Thoracic aorta (tissue), 2 donors: Measurements from ENCODE around the gene RELA. TPM values are rescaled to one million over a fixed set of nuclear protein-coding genes. Genes with fewer than 3 reads are reported as not detected.
A peak's percentile ranks its signal among the peaks of the same experiment; 100 is the strongest.

ENCODE experiments used
- ATAC-seq: fragments of 150-250 bp; one replicate; pipeline ENCODE4 v1.8.0; 2017; ENCODE audit warnings: low read depth; ENCODE audit not compliant: insufficient number of reproducible peaks, low FRiP score
- DNase-seq: peaks from one replicate; pipeline ENCODE4 v3.0.0-alpha.2; 2020; ENCODE audit warnings: low spot score
- H3K27ac ChIP-seq, 2 donors: fragments of 200-600 bp; sonication (generic); 1 replicate in 1 of 2; 2 replicates in 1 of 2; pipeline ENCODE4 v1.5.1; 2016; ENCODE audit warnings: mild to moderate bottlenecking in 2 of 2, moderate library complexity in 2 of 2
- H3K27me3 ChIP-seq: fragments of 200-600 bp; sonication (generic); replicated peaks from 2 replicates; pipeline ENCODE4 v1.6.0; 2016; ENCODE audit warnings: mild to moderate bottlenecking; ENCODE audit not compliant: insufficient read depth
- H3K36me3 ChIP-seq: fragments of 200-600 bp; sonication (generic); one replicate; pipeline ENCODE4 v1.5.1; 2016
- H3K4me1 ChIP-seq, 2 donors: fragments of 200-600 bp; sonication (generic); 1 replicate in 1 of 2; 2 replicates in 1 of 2; pipeline versions ENCODE4 v1.5.1 to v1.6.0; 2016; ENCODE audit warnings: low read depth in 2 of 2, mild to moderate bottlenecking in 1 of 2; ENCODE audit not compliant: control insufficient read depth in 1 of 2
- H3K4me3 ChIP-seq: fragments of 200-600 bp; sonication (generic); 2 replicates; pipeline ENCODE4 v1.5.1; 2016; ENCODE audit warnings: mild to moderate bottlenecking
- H3K9me3 ChIP-seq: fragments of 200-600 bp; sonication (generic); 2 replicates; pipeline ENCODE4 v1.5.1; 2016
- total RNA-seq, 2 donors: library from RNA; depleted of rRNA; stranded (reverse); fragments of >200 nt; gene quantifications; one replicate each; pipeline versions ENCODE4 v1.1.0 to v1.2.3, GENCODE V29; 2016
- TF ChIP-seq, protein P1 (sequence below): fragments of 200-600 bp; sonication (generic); IDR thresholded peaks from one replicate; pipeline ENCODE4 v1.5.1; 2019; ENCODE audit warnings: antibody characterized with exemption

RELA gene
- total RNA-seq, 2 donors from 2014 or later: 81.5 to 84.4 TPM

DNA sequence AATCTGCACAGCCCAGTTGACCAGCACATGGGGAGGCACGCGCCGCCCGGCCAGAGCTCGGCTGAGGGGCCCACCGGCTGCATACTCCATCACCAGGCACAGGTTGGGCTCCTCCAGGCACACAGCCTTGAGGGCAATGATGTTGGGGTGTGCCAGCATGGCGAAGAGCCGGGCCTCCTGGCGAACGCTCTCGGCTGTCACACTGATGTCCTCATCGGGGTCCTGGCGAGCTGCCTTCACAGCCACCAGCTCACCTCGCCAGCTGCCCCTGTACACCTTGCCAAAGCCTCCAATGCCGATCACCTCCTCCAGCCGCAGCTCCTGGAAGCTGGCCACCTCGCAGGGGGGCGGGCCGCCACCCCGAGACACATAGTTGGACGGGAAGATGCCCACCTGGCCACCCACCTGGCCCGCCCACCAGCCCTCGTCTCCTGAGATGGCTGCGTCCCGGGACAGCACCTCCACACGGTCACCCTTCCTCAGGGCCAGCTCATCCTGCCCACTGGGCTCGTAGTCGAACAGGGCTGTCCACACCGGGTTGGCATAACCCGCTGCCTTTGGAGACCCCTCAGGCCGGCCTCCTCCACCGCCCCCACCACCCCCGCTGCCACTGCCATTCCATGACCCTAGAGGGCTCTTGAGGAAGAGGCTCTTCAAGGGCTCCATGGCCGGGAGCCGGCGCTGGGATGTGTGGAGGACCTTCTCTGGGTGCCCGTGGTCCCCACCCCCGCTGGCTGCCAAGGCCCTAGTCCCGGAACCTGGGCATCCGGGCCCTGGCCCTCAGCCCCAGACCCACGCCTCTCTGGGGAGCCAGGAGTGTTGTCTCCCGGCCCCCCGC, 49.4 kb downstream of the RELA start:
- H3K4me3 ChIP-seq: peak overlapping the region; percentile 73
- TF ChIP-seq, protein P1, sequence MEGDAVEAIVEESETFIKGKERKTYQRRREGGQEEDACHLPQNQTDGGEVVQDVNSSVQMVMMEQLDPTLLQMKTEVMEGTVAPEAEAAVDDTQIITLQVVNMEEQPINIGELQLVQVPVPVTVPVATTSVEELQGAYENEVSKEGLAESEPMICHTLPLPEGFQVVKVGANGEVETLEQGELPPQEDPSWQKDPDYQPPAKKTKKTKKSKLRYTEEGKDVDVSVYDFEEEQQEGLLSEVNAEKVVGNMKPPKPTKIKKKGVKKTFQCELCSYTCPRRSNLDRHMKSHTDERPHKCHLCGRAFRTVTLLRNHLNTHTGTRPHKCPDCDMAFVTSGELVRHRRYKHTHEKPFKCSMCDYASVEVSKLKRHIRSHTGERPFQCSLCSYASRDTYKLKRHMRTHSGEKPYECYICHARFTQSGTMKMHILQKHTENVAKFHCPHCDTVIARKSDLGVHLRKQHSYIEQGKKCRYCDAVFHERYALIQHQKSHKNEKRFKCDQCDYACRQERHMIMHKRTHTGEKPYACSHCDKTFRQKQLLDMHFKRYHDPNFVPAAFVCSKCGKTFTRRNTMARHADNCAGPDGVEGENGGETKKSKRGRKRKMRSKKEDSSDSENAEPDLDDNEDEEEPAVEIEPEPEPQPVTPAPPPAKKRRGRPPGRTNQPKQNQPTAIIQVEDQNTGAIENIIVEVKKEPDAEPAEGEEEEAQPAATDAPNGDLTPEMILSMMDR: peak; percentile 12
- H3K4me1 ChIP-seq: peaks cover 28 to 57% of the 10 kb centered on the region in 2 donors
- DNase-seq (no peak), ATAC-seq (no peak)
- H3K9me3 ChIP-seq: no peaks in the 10 kb centered on the region
- peaks cover 15% of the 10 kb centered on the region for H3K36me3 ChIP-seq
- peak overlapping the region; percentile 96 to 97 for H3K27ac ChIP-seq
- no peaks in the 10 kb centered on the region for H3K27me3 ChIP-seq

DNA sequence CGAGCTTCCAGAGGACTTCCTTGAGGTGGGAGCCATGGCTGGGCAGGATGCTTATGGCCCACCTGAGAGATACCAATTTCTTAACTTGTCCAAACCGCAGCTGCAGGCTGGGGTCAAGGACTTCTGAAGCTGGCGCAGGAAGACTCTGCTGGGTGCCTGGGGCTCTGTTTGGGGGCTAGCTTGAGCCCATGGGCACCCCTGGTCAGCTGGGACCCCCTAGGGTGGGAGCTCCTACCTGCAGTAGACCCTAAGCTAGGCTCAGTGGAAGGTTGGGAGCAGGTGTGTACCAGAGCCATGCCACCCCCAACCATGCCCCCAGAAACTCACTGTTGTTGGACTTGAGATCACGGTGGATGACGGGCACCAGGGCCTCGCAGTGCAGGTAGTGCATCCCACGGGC, 50.0 kb downstream of the RELA start:
- peaks cover 28 to 59% of the 10 kb centered on the region in 2 donors for H3K4me1 ChIP-seq
- no peak for ATAC-seq
- H3K27me3 ChIP-seq: no peaks in the 10 kb centered on the region
- peak overlapping the region; percentile 73 for H3K4me3 ChIP-seq
- no peak for DNase-seq
- no peaks in the 10 kb centered on the region for H3K9me3 ChIP-seq
- peaks cover 16% of the 10 kb centered on the region for H3K36me3 ChIP-seq
- H3K27ac ChIP-seq: peak overlapping the region; percentile 44 to 97
- TF ChIP-seq, protein P1: no peak

DNA sequence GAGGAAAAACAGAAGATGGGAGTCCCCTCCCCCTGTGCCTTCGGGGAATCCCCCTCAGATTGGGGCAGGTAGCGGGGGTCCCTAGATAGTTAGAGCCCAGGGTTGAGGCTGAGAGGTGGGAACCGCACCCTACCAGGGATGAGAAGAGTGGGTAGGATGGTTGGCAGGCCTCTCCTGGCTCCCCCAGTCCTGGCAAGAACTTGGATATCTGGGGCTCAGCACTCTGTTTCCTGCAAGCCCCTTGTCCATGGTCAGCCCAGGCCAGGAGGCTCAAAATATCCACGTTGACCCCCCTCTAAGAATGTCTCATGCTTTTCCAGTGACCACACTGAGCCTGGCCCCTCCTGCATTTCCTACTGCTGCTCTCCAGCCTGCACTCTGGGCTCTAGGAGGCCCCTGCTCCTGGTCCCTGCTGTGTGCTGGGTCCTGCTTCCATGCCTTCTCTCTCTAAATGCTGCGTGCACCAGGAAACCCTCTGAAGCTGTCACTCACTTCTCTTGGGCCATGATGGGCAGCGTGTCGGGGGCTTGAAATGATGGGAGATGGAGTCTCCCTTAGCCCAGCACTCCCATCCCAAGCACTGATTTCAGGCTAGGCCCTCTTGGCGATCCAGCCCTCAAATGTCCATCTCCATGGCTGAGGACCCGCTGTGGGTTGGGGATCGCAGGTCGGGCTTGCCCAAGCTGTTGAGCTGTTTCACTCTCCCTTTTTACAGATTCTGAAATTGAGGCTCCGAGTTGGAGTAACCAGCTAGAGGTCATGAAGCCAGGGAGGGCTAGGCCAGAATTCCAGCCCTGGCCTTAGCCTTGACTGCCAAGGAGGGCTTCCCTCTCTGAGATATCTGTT, 50.7 kb downstream of the RELA start:
- DNase-seq: no peak
- H3K9me3 ChIP-seq: no peaks in the 10 kb centered on the region
- no peak for ATAC-seq
- H3K36me3 ChIP-seq: peaks cover 11% of the 10 kb centered on the region
- TF ChIP-seq, protein P1: no peak
- H3K27me3 ChIP-seq: no peaks in the 10 kb centered on the region
- peaks cover 24 to 57% of the 10 kb centered on the region in 2 donors for H3K4me1 ChIP-seq
- peak overlapping the region; percentile 73 for H3K4me3 ChIP-seq
- H3K27ac ChIP-seq: peak overlapping the region; percentile 44 to 97

DNA sequence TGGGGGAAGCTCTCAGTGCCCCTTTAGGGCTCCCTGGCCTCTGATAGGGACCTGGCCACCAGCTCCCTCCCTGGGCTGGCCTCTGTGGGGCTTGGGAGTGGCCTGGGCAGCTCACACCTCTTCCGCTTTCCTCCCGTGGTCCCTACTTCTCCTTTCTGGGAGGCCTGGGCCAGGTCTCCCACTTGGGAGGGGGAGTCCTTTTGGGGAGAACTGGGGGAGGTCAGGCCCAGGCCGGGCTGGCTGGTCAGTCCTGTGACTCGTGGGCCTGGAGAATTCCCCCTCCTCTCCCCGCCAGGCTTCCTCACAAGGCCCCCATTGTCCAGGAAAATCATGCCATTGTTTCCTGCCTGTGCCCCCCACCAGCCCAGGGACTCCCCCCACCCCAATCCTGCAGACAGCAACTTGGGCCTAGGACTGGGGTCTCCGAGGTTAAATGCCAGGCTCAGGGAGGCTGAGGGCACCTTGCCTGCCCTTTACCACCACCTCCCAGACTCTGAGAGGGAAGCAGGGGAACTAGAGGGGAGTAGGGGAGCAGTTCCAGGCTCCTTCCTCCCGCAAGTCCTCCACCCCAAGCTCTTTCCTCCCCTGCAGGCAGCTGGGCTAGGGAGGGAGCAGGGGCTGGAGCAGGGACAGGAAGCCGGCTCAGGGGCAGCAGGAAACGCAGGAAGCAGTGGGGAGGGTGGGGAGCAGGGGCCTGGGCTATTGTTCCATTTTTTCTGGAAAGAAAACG, 51.5 kb downstream of the RELA start:
- H3K27ac ChIP-seq: peak overlapping the region in 1 of 2 donors; percentile 30
- H3K27me3 ChIP-seq: no peaks in the 10 kb centered on the region
- peaks cover 17 to 55% of the 10 kb centered on the region in 2 donors for H3K4me1 ChIP-seq
- no peaks in the 10 kb centered on the region for H3K9me3 ChIP-seq
- DNase-seq (no peak), ATAC-seq (no peak)
- H3K4me3 ChIP-seq: peak overlapping the region; percentile 73
- TF ChIP-seq, protein P1: no peak
- peaks cover 11% of the 10 kb centered on the region for H3K36me3 ChIP-seq
